ENCODE data around the gene ATG5.

DNA sequence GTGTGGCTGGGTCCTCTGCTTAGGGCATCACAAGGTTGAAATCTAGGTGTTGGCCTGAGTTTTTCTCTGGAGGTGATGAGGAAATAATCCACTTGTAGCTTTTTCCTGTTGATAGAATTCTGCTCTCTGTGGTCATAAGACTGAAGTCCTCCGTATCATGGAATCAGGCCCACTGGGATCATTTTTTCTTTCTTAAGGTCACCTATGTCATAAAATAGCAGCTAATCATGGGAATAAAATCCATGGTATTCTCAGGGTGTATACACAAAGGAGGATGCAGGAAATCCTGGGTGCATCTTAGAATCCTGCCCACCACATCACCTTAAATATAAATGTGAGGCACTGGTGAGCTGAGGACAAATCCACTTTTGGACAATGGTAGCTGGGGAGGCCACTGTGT lies 166.7 kb downstream of the ATG5 start:
- TF ChIP-seq, protein P1, sequence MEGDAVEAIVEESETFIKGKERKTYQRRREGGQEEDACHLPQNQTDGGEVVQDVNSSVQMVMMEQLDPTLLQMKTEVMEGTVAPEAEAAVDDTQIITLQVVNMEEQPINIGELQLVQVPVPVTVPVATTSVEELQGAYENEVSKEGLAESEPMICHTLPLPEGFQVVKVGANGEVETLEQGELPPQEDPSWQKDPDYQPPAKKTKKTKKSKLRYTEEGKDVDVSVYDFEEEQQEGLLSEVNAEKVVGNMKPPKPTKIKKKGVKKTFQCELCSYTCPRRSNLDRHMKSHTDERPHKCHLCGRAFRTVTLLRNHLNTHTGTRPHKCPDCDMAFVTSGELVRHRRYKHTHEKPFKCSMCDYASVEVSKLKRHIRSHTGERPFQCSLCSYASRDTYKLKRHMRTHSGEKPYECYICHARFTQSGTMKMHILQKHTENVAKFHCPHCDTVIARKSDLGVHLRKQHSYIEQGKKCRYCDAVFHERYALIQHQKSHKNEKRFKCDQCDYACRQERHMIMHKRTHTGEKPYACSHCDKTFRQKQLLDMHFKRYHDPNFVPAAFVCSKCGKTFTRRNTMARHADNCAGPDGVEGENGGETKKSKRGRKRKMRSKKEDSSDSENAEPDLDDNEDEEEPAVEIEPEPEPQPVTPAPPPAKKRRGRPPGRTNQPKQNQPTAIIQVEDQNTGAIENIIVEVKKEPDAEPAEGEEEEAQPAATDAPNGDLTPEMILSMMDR (conservative IDR thresholded peaks at IDR 0.05; ENCODE audit: low read length): no peak
- no peak for TF ChIP-seq EZH2phosphoT487 (IDR thresholded peaks at IDR 0.05; ENCODE audit: borderline replicate concordance, low read depth, low read length)
